Measurements from ENCODE around the gene UGT1A10.

UGT1A10 gene

DNA sequence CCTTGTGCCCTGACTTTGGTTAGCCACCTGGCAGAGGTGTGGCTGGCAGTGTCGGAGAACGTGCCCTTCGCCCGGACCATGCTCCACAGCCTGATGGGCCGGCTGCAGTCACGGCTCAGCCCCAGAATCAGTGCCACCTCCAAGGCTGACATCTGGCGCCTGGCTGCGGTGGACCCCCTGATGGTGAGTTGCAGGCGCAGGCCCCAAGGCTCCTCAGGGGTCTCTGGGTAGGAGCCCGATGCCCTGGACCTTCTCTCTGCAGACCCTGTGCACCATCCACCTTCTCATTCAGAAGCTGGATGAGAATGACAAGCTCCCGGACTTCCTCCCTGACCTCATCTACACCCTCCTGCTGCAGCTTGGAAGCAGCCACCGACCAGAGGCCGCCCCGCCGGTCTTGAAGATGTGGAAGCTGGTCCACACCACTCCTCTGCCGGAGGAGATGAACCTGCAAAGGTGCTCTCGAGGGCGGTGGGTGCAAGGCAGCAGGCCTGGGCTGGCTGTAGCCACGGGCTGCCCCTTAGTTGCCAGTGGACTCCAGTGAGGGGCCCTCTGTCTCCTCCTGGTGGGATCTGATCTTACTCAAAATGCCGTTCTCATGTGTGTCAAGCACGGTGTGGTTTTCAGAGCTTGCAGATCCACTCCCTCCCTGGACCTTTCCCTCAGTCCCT is 186.0 kb downstream of the UGT1A10 start:
- no peak for DNase-seq (ENCODE audit: low spot score)

Measured in activated CD4-positive, alpha-beta T cell treated with anti-CD3 and anti-CD28 coated beads, Interleukin-2, Interleukin-4, amounts not matched to agents 100 ng/mL and 50 ng/mL, durations not matched to agents 16 hours and 8 hours (primary cell).